ENCODE results near the gene CMTM4.

GRCh38 chr16:66636199-66636598 is 60.3 kb downstream of the CMTM4 start:
- TF ChIP-seq CTCF (IDR thresholded peaks at IDR 0.05) = no peak
- no peak for TF ChIP-seq POLR2A (IDR thresholded peaks at IDR 0.05)

Measured in gastroesophageal sphincter (tissue), 3 donors.